HG02798 (cell line): ENCODE data around the gene TSPAN18.

Experiments used
- ATAC-seq: cut with Tn5 transposase; IDR thresholded peaks from one replicate; pipeline ENCODE4 v1.9.1; 2021; ENCODE audit warnings: mild to moderate bottlenecking; ENCODE audit not compliant: unreplicated experiment, poor library complexity

Gene TSPAN18

DNA sequence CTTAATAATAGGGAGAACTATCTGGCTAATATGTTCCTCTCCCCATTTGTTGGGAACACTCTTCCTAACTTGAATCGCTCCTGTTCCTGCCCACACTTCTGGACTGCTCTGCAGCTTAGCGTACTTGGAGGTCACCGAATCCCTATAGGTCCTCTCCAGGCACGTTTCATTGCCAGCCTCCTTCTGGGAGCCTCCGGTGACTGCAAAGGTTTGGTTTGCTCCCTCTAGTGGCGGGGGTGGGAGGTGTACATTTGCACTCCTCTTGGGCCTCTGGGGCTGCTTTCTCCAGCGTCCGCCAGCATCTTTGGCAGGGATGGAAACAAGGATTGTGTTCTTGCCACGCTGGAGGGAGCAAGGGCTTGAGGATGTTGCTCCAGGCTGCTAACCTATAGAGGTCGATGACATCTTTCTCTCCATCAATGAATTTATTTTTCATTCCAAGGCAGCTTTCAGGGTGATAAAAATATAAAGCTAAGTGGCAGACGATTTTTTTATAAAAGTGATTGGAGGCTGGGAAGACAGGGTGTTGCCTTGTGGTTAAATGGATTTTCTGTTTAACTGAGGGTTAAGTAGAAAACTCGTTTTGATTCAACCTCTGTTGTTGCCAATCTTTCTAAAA lies 48.7 kb downstream of the TSPAN18 start:
- no peak for ATAC-seq

DNA sequence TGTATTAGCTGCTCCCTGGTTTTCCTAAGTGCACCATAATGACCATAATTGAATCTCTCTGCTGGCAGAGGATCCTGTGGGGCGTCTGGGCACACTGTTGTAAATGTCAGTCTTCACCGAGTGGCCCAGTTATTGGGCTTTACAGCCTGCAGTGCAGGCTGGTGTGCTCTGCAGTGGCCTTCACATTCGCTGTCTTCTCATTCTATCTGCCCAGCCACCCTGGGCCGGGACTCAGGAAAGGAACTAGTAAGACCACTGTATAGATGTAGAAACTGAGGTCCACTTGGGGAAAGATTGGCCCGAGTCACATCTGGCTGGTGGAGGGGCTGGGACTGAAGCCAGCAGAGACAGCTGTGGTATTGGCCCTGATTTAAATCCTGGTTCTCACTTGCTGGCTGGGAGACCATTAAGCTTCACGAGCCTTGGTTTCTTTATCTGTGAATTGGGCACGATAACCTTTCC lies 49.3 kb downstream of the TSPAN18 start:
- ATAC-seq: no peak

DNA sequence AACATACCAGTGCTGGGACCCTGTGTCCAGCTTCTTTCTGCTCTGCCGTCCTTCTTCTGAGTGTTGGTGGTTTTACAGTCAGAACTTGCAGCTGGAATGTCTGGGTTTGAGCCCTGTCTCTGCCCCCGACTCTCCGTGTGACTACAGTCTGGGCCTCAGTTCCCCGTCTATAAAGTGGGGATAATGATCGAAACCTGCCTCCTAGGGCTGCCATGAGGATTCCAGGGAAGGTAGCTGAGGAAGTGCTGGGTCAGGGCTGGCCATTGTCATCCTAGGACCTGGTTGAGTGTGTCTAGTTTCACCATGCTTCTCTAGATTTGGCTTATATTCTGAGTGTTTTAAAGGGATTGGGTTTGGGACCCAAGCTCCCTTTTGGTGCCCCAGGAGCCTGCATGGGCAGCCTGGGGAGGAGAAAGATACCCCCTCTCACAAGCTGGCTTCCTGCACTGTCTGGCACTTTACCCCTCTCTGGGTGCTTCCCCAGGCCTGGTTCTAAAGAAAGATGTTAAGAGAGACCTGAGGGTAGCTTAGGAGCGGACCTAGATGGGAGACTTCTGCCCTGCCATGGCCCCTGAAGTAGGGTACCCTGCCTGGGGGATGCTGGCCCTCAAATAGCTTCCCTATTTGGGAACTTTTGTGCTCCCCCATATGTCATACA lies 49.9 kb downstream of the TSPAN18 start:
- ATAC-seq: no peak

DNA sequence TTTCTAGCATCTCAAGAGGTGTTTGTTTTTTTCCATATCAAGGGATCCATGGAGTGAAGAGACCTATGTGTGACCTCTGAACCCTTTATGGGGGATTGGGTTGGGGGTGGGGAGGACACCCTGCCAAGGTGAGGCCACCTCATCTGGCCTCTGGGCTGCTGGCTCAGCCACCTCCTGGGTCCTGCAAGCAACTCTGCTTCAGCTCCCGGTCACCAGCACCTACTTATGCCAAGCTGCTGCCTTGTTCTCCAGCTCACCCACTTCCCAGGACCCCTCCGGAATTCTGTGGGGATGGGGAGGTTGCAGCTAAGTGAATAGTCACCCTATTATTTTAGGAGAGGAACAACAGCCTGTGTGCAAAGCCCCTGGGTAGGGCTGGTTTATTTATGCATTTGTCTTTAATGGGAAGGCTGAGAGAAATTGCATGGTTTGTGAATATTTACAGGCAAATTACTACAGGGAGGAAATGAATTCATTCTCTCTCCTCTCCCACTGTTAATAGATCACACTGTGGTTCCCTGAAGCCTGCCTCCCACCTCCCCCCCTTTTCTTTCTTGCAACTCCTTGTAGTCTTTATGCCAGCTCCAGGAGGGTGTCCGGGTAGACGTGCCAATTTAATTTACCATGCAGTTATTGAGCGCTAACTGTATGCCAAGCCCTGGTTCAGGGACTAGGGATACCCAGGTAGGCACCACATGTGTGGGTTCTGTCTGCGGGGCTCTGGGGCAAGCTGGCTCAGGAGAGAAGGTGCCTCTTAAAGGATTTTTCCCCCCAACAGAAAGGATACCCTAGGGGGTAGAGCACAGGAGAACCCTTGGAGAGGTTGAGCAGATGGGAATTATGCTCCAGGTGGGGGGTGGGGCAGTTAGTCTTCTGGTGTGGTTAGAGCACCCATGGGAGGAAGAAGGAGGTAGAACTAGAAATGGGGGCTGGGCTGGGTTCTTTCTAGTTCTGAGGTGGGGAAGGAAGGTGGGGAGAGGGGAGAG lies 50.7 kb downstream of the TSPAN18 start:
- no peak for ATAC-seq

DNA sequence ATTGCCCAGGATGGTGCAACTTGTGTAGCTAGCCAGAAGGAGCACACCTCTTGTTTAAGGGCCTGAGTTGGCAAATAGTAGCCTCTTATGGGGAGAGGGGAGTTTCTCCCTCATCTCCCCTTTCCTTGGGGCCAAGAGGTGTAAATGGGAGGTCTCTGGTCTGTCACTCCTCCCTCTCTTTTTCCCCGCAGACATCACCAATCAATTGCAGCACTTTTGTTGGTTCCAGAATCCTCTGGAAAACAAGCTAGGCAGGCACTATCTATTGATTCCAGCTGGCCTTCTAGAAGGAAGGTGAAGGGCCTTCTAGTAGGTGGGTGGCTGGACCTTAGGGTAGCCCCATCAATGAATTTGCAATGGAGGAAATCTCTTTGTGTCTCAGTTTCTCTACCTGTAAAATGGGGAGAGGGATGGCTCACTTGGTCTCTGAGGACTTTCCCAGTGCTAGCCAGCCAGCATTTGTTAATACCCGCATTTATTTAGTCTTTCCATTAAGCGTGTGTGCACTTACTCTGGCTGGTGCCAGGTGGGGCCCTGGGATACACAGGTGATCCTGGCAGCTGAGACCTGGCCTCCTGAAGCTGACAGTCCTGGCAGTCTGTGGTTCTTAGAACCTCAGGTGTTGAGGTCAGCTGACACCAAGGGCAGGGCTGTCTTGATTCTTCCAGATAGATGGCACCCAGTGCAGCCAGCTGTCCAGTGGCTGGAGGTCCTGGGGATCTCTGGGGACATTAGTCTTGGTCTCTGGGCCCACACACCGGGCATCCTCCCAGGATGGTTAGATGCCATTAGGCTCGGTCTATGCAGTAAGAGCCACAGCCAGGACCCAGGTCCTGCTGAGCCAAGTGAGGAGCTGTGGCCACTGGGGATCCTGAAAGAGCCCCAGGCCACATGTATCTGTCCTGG lies 51.7 kb downstream of the TSPAN18 start:
- no peak for ATAC-seq

DNA sequence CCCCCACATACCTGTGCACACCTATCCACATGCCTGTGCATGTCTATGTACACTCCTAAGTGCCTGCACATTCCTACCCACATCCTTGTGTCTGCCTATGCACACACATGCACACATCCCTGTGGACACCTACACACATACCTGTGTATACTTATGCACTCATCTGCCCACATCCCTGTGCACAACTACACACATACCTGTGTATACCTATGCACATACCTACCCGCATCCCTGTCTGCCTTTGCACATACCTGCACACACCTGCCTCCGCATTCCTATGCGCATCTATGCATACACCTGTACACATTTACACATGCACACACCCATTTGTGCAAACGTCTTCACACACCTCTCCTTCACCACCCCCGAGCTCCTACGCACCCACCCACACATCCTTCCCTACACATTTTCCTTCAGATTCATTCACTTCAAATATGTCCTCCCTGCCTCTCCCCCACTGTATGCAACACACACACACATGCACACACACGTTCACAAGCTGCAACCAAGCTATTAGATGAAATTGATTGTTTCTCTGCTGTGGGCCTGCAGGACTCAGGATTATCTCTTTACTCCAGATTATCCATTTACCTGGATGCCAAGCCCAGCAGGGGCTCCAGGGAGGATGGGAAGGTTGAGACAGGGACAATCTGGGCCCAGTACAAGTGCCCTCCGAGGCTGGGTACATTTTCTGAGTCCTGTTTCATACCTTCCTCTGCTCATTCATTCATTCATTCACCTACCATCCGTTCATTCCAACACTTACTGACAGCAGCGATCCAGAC lies 53.2 kb downstream of the TSPAN18 start:
- no peak for ATAC-seq

DNA sequence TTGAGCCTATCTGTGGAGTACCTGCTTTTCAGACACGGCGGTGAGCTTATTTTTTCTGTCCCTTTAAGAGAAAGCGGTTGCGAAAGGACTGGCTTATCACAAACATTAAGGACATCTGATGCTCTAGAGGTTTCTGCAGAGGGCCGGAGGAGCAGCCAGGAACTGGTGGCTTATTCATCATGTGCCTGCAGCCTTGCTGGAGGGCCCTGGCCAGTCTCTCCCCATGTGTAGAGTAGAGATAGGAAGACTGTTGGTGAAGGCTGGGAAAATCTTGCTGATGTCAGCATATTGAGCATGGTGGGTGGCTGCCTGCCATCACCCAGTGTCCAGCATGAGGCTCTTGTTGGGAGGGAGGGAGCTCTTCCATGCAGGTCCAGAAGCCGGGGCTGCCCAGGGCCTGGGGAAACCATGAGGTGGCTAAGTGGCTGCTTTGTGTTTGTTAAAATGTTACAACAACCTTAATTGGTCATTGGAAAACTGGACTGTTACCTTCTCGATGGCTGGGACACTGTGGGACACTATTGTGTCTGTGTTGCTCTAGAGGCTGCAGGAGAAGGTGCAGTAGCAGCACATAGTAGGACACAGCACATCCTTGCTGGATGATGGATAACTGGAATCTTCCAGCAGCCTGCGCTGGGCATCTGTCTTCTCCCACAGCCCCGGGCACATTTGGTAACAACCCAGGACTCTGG lies 54.3 kb downstream of the TSPAN18 start:
- no peak for ATAC-seq

DNA sequence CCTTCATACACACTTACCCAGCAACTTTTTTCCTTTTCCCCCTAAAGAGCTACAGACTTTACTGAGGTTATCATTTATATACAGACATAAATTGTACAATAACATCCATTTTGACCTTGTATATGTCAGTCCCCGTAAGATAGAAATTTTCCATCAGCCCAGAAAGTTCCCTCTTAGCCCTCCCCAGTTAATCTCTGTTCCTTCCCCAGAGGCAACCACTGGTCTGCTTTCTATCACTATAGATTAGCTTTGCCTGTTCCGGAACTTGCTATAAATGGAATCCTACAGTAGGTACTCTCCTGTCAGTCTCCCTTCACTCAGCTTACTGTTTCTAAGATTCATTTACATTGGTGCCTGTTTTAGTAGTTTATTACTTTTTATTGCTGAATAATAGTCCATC lies 54.9 kb downstream of the TSPAN18 start:
- no peak for ATAC-seq

DNA sequence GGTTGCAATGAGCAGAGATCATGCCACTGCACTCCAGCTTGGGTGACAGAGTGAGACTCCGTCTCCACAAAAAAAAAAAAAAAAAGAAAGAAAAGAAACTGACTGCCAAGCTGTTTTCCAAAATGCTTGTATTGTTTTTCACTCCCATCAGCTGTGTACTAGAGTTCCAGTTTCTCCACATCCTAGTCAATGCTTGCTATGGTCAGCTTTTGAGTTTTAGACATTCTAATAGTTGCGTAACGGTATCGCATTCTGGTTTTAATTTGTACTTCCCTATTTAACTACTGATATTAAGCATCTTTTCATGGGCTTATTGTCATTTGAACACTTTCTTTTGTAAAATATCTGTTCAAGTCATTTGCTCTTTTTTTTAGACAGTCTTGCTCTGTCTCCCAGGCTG lies 55.7 kb downstream of the TSPAN18 start:
- no peak for ATAC-seq

DNA sequence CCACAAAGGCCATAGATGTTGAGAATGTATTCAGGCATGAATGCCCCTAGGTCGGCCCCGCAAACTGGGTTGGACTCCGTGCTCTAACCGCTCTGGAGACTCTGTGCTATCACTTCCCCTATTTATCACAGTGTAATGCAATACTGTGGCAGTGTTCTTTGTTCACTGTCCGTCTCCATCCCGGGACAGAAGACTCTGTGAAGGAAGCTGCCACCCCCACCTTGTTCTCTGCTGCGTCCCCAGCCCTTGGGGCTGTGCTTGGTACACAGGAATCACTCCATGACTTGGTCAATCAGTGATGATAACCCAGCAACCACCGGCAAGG lies 57.6 kb downstream of the TSPAN18 start:
- ATAC-seq: no peak

DNA sequence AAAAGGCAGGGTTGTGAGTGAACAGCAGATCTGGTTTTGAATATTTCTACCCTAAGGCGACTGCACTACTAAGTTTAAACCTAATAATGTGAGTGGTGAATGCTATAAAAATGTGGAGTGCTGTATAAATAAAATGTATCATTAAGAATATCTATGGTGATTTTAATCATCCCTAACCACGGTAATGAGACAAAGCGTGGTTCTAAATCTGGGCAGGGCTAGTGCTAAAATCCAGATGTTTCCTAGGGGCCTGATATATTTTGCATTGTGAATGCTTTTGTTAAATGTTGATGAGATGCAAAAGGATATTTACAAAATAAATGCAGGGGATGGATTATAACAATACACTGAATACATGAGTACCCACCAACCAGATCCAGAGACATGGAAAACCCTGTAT lies 58.1 kb downstream of the TSPAN18 start:
- ATAC-seq: no peak

DNA sequence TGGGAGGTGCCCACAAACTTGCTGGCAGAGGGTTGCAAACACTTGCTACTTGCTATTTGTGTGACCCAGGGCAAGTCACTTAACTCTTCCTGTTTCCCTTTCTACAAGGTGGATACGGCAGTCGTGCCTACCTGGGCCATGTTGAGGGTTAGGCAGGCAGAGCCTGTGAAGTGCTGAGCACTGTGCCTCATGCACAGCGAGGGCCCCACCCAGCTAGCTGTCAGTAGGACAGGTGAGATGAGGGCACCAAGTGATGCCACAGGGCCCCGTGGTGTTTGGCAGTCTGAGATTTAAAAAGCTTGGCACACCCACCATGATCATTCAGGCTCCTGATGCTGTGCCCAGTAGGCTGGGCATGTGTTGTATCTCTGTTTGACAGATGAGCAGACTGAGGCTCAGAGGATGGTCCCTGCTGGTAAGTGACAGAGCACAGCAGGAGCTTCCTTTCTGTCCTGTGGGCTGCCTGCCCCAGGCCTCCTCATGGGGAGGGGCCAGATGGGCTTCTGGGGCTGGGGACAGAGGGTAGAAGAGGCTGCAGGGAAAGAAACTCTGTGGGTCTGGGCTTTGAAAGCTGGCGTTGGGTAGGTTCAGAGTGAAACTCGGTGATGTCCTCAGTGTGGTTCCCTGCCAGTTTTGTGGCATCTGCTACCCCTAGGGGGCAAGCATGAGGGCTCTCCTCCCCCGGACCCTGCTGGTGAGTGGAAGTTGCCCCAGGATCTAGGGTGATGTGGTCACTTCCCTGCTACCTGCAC lies 59.3 kb downstream of the TSPAN18 start:
- ATAC-seq: no peak

DNA sequence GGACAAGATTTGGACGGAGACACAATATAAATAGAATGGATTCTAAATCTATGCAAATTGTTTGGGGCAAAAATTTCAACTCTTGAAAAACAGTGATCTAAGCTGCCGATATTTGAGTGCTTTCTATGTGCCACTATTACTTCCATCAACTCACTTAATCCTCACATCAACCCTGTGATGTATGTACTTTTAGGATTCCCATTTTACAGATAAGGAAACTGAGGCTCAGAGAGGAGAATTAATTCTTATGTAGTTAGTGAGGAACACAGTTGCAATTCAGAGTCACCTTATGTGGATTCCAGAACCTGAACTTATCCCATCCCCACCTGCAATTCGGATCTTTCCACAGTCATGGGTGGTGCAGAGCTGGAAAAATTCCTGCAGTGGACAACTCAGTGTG lies 60.3 kb downstream of the TSPAN18 start:
- ATAC-seq: no peak

DNA sequence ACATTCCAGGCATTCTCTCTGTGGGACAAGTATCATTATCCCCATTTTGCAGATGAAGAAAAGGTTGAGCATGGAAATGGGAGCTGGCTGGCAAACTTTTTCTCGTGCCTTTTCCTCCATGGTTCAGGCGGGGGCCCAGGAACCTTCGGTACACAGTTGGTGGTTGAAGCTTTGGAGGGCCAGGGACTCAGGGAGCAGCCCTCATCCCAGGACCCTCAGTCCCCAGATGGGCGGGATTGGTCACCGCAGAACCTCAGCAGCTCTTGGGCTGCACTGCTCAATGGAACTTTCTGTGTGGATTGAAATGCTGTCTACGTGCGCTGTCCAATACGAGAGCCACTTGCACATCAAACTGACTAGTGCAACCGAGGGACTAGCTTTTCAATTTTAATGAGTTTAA lies 61.2 kb downstream of the TSPAN18 start:
- ATAC-seq: no peak

DNA sequence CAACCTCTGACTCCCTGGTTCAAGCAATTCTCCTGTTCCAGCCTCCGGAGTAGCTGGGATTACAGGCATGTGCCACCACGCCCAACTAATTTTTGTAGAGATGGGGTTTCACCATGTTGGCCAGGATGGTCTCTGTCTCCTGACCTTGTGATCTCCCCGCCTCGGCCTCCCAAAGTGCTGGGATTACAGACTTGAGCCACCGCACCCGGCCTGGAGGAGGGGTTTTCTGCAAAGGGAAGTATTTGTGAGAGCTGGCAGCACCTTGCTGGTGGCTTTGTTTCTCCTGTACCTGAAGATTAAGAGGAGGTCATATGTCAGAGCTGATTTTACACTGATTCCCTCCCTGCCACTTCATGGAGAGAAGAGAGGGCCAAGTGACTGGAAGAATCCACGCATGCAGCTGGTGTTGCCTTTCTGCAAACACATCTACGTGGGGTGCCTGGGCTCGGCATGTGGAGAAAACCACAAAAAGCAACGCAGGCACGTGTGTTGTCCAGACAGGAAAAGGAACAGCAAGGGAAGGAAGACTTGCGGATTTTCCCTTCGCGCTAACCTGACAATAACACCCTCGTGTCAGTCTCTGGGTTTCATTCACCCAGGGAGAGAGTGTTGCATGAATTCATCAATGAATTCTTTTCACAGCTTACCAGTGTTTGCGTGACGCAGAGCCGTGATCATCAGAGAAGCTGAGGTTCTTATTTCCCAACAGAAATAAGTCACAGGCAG lies 61.9 kb downstream of the TSPAN18 start:
- no peak for ATAC-seq

DNA sequence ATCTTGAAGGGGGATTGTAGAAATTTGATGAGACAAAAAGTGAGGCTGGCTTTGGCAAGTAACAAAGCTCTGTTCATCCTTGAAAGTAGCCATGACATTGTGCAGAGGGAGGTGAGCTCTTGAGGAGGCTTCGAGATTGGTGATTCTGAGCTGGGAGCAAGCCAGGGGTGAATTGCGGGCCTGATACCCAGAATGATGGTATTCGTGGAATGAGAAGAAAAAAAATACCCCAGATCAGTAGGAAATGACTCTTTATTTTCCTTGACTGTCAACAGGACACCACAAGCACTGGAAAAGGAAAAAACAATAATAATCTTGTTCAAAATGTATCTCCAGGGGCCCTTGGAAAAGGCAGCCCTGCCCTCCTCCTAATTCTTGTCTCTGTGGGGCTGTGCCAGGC lies 62.7 kb downstream of the TSPAN18 start:
- ATAC-seq: no peak

DNA sequence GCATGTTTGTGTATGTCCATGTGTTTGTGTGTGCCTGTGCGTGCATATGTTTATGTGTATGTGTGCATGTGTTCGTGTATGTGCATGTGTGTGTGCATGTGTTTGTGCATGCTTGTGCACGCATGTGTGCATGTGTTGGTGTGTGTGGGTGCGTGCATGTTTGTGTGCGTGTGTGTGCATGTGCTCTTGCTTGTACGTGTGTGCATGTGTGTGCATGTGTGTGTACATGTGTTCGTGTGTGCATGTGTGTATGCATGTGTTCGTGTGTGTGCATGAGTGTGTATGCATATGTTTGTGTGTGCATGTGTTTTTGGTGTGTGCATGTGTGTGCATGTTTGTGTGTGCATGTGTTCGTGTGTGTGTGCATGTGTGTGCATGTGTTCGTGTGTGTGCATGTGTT lies 63.4 kb downstream of the TSPAN18 start:
- ATAC-seq: no peak
